Stimulated activated effector memory CD8-positive, alpha-beta T cell treated with anti-CD3 and anti-CD28 coated beads, Interleukin-12 subunit alpha, Interleukin-12 subunit beta, amount 100 ng/mL, for 72 hours (primary cell): ENCODE data around the gene COL9A3.

ENCODE experiments used
- ATAC-seq: fragments of 150-1000 bp; cut with Tn5 transposase; 2 replicates; pipeline ENCODE4 v1.10.0; 2021
- DNase-seq, 2 donors: peaks; one replicate each; pipeline ENCODE4 v3.0.0; 2021 to 2022; ENCODE audit warnings: low spot score in 2 of 2
- H3K27ac Mint-ChIP-seq: one replicate; pipeline ENCODE4 v1.8.0; 2022; ENCODE audit warnings: mild to moderate bottlenecking, mixed read lengths
- H3K36me3 Mint-ChIP-seq: one replicate; pipeline ENCODE4 v1.8.0; 2022; ENCODE audit warnings: mild to moderate bottlenecking, mixed read lengths
- H3K4me1 Mint-ChIP-seq: one replicate; pipeline ENCODE4 v1.8.0; 2022; ENCODE audit warnings: mixed read lengths
- H3K4me3 Mint-ChIP-seq: one replicate; pipeline ENCODE4 v1.8.0; 2022; ENCODE audit warnings: mild to moderate bottlenecking, mixed read lengths
- H3K9me3 Mint-ChIP-seq: one replicate; pipeline ENCODE4 v1.8.0; 2022; ENCODE audit warnings: mixed read lengths

The COL9A3 gene

DNA sequence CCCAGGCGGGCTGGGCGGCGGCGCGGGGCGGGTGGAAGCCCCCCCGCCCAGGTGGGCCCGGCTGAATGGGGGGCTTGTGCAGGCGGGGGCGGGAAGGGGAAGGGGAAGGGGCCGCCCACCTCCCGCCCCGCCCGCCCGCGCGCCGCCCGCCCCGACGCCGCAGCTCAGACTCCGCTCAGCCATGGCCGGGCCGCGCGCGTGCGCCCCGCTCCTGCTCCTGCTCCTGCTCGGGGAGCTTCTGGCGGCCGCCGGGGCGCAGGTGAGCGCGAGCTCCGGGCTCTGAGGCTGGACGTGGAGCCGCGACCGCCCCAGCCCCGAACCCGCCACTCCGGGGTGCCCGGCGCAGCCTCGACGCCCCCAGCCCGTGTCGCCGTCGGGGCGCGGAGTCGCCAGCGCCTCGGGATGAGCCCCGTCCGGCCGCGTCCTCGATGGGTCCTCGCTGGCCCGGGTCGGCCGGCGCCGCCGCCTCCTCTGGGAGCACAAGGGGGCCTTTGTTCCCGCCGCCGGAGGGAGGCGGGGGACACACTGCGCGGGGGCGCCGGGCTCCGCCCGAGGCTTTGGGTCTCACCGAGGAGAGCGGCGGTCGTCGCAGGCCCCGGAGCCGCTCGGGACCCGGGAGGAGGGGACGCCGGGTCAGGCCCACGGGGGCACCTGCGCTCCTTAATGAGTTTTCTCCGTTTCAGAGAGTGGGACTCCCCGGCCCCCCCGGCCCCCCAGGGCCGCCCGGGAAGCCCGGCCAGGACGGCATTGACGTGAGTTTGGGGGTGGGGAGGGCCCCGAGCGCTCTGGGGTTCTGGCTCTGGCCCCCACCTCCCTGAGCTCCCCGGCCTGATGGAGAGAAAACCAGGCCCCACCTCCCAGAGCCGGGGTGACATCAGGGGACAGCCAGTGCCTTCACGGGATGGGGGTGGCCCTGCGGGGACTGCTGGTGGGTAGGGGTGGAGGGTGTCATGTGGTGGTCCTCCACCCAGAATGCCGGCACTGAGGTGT lies at the start of gene COL9A3:
Gene COL9A3, plus strand, starts transcription at position 167 of the 990 bp plus-strand sequence. Its CDS starts 15 bp downstream, at position 182.
- ATAC-seq, result no peak

DNA sequence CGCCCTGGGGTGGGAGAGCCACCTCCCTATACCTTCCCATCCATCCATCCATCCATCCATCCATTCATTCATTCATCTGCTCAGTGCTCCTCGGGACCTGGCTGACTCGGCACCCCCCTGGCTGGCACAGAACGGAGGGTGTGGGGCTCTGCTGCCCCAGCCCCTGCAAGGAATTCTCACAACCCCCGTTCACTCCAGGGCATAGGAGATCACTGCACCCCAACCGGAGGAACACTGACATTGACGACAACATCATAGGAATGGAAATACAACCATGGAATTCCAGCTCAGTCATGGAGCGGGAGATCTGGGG lies 48.7 kb upstream of the COL9A3 start:
- ATAC-seq (no peak), DNase-seq (no peak)
- Mint-ChIP-seq H3K9me3 (no peaks in the 10 kb centered on the region), H3K4me1 (peaks cover 17% of the 10 kb centered on the region), H3K36me3 (no peaks in the 10 kb centered on the region), H3K4me3 (no peak overlapping the region), H3K27ac (peak overlapping the region; percentile 36)

More for the DNA sequence above, at the start of gene COL9A3:
- Mint-ChIP-seq H3K27ac (no peak within 1 kb of the TSS), H3K9me3 (no peaks in the 10 kb centered on the region), H3K36me3 (peaks cover 27% of the 10 kb centered on the region), H3K4me3 (no peak within 1 kb of the TSS), H3K4me1 (no peaks in the 10 kb centered on the region)
- no peak for DNase-seq

- Mint-ChIP-seq H3K9me3 (no peaks in the 10 kb centered on the region), H3K36me3 (no peaks in the 10 kb centered on the region), H3K4me1 (peaks cover 18% of the 10 kb centered on the region), H3K4me3 (no peak overlapping the region), H3K27ac (peak overlapping the region; percentile 36)
- no peak for DNase-seq
- ATAC-seq, result no peak
Observed at GRCh38 chr20:62768551-62769287, 48.1 kb upstream of the COL9A3 start.

DNA sequence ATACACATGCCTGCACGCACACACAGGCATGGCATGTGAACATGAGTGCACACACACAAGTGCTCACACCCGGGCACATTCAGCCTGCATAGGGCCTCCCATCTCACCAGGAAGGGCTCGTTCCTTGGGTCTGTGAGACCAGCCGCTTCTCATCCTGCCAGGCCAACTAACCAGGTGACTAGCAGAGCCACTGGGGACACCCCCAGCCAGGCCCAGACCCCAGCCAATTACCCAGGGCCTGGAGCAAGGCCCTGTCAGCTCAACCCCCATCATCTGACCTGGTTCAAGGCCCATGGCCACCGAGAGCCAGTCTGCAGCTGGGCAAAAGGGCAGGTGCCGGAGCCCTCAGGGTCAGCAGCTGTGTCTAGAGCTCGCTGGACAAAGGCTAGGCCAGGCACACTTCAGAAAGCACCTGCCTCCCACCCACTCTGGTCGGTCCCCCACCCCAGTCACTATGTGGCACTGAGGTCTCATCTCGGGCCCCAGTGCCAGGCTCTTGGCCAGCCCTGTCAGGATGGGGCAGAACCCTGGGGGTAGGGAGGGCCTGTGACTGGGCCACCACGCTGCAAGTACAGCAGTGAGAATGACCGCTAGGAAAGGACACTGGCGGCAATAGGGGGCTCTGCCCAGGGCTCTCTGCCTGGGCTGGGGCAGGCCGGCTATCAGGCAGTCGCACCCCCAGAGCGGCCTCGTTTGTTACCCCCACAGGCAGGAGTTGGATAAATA lies 47.3 kb upstream of the COL9A3 start:
- ATAC-seq (no peak), DNase-seq (no peak)
- H3K4me3 Mint-ChIP-seq, result no peak overlapping the region
- H3K27ac Mint-ChIP-seq, result no peak overlapping the region
- H3K9me3 Mint-ChIP-seq, result no peaks in the 10 kb centered on the region
- H3K36me3 Mint-ChIP-seq, result no peaks in the 10 kb centered on the region
- peaks cover 23% of the 10 kb centered on the region for H3K4me1 Mint-ChIP-seq

GRCh38 chr20:62770111-62770910 lies 46.5 kb upstream of the COL9A3 start:
- Mint-ChIP-seq H3K27ac (no peak overlapping the region), H3K4me3 (no peak overlapping the region), H3K4me1 (peaks cover 31% of the 10 kb centered on the region), H3K9me3 (no peaks in the 10 kb centered on the region), H3K36me3 (no peaks in the 10 kb centered on the region)
- ATAC-seq (no peak), DNase-seq (no peak)

GRCh38 chr20:62770916-62771315 lies 45.9 kb upstream of the COL9A3 start:
- H3K4me3 Mint-ChIP-seq, result no peak overlapping the region
- H3K4me1 Mint-ChIP-seq, result peaks cover 37% of the 10 kb centered on the region
- no peak overlapping the region for H3K27ac Mint-ChIP-seq
- no peaks in the 10 kb centered on the region for H3K36me3 Mint-ChIP-seq
- ATAC-seq (no peak), DNase-seq (no peak)
- no peaks in the 10 kb centered on the region for H3K9me3 Mint-ChIP-seq

DNA sequence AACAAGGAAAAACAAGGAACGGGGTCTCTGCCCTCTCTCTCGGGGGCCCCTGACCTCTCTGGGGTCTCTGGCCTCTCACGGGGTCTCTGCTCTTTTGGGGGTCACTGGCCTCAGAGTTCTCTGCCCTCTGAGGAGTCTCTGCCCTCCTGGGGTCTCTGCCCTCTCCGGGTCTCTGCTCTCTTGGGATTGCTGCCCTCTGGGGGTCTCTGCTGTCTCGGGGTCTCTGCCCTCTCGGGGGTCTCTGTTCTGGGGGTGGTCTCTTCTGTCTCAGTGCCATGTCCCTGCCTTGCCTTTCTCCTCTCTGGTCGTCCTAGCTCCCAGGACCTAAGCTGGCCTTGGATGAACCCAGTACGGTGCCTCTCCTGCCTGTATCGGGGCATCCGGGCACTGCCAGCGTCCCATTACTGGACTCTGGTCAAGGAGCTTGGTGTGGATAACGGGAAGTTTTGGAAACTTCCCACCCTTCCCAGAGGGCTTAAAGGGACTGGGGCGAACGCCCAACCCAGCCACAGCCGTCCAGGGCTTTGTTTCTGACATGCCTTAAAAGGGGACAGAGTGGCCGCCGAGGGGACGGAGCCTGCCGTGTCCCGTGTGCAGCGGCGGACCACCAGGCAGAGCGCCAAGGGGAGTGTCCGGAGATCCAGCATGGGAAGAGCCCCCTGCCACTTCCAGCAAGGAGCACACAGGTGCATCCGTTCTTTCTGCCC lies 45.3 kb upstream of the COL9A3 start:
- Mint-ChIP-seq H3K27ac (peak overlapping the region; percentile 54), H3K4me3 (no peak overlapping the region), H3K4me1 (peaks cover 44% of the 10 kb centered on the region), H3K9me3 (no peaks in the 10 kb centered on the region), H3K36me3 (no peaks in the 10 kb centered on the region)
- no peak for DNase-seq
- ATAC-seq, result no peak

GRCh38 chr20:62772103-62772611 lies 44.7 kb upstream of the COL9A3 start:
- no peaks in the 10 kb centered on the region for H3K36me3 Mint-ChIP-seq
- no peak overlapping the region for H3K27ac Mint-ChIP-seq
- ATAC-seq, result no peak
- peaks cover 3% of the 10 kb centered on the region for H3K9me3 Mint-ChIP-seq
- H3K4me3 Mint-ChIP-seq, result no peak overlapping the region
- DNase-seq, result no peak
- H3K4me1 Mint-ChIP-seq, result peaks cover 45% of the 10 kb centered on the region

DNA sequence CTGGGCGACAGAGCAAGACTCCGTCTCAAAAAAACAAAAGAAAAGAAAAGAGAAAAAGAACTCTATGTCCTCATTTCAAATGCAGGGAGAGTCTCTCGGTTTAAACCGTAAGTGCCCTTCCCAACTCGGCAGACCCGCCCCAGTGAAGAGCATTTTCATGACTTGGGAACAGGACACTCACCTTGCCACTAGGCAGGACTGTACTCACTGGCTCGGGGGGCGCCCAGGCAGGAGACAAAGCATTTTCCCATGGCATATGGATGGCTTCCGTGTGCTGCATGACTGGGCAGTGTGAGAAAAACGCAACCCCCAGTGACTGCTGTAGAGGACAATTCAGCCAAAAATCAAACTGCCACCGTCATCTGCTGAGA lies 44.2 kb upstream of the COL9A3 start:
- no peak for ATAC-seq
- peaks cover 46% of the 10 kb centered on the region for H3K4me1 Mint-ChIP-seq
- H3K4me3 Mint-ChIP-seq, result no peak overlapping the region
- DNase-seq, result no peak
- no peaks in the 10 kb centered on the region for H3K36me3 Mint-ChIP-seq
- peaks cover 3% of the 10 kb centered on the region for H3K9me3 Mint-ChIP-seq
- peak overlapping the region; percentile 32 for H3K27ac Mint-ChIP-seq

GRCh38 chr20:62772990-62773844 lies 43.6 kb upstream of the COL9A3 start:
- peaks cover 3% of the 10 kb centered on the region for H3K9me3 Mint-ChIP-seq
- ATAC-seq (no peak), DNase-seq (no peak)
- H3K27ac Mint-ChIP-seq, result peak overlapping the region; percentile 32
- no peak overlapping the region for H3K4me3 Mint-ChIP-seq
- H3K36me3 Mint-ChIP-seq, result no peaks in the 10 kb centered on the region
- peaks cover 46% of the 10 kb centered on the region for H3K4me1 Mint-ChIP-seq

DNA sequence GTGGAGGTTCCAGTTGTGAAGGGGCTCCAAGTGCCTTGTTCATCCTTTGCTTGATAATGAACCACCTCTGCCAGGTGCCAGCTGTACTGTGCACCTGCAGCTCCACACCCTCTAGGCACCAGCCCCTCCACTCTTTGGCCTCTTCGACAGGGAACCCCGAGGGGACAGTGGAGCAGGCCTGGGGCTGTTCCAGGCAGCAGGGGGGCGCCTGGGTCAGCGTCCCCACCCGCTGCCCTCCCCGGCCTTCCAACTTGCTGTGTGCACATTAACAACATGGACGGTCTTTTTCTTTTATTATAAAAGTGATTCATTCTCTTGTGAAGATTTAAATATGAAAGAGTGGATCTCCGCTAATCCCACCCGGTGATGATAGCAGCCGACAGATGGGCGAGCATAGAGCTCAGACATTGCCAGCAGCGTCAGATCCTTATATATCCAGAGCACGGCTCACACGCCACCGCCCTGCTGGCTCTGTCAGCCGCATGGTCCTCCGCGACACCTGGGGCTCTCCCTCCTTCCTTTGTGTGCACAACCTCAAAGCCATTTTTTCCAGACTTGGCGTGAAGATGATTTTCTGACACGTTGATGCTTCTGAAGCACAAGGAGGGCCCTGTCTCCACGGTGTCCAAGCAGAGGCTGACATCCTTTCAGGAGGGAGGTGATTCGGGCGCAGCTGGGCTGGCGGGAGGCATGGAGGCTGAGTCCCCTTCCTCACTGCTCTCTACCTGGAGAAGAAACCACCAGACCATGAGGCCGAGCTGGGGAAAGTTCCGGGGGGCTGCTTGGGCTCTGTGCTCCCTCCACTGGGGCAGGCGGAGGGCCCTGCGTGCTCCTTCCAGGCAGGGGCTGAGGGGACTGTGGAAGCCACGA lies 42.8 kb upstream of the COL9A3 start:
- ATAC-seq (no peak), DNase-seq (no peak)
- Mint-ChIP-seq H3K9me3 (peaks cover 3% of the 10 kb centered on the region), H3K4me1 (peaks cover 46% of the 10 kb centered on the region), H3K4me3 (no peak overlapping the region), H3K36me3 (no peaks in the 10 kb centered on the region), H3K27ac (peak overlapping the region; percentile 98)

DNA sequence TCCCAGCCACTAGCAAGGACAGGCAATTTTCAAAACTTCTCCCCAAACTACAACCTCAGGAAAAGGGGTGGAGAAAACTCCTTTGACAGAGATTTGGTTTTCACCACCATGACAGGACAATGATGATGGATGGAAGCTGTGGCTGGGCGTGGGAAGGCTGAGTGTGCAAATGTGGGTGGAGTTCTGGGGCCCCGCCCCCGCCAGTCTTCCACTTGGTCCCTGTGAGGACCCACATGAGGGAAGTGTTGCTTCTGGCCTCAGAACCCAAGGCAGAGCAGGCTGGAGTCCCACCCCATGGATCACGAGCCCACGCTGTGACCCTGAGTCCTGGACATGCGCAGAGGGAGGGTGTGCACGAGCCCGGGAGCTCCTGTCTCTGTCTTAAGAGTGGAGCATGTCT lies 42.1 kb upstream of the COL9A3 start:
- H3K9me3 Mint-ChIP-seq, result peaks cover 3% of the 10 kb centered on the region
- no peak for DNase-seq
- H3K4me1 Mint-ChIP-seq, result peaks cover 46% of the 10 kb centered on the region
- H3K4me3 Mint-ChIP-seq, result no peak overlapping the region
- H3K36me3 Mint-ChIP-seq, result no peaks in the 10 kb centered on the region
- no peak for ATAC-seq
- peak overlapping the region; percentile 98 for H3K27ac Mint-ChIP-seq

DNA sequence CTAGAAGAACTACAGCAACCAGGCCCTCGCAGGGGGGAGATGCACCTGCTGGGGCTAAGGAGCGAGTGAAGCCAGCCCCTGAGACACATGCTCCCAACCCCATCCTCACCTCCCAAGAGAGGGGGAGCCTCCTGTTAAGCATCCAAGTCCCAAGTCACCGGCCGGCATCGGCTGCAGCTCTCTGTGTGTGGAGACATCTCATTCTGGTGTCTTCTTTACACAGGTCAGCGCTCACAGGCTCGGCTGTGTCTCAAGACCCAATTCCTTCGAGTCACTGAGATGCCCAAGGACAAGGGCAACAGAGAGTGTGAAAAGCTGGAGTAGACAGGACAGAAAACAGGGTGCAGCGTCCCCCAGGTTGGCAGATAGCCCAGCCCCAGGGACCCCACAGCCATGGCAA lies 41.6 kb upstream of the COL9A3 start:
- Mint-ChIP-seq H3K36me3 (no peaks in the 10 kb centered on the region), H3K9me3 (peaks cover 3% of the 10 kb centered on the region), H3K4me1 (peaks cover 46% of the 10 kb centered on the region), H3K4me3 (no peak overlapping the region), H3K27ac (peak overlapping the region; percentile 98)
- DNase-seq (no peak), ATAC-seq (no peak)
